HTR-8/SVneo (cell line): ENCODE measurements around the gene SLC30A5.

Source experiments
- DNase-seq: peaks from one replicate; pipeline ENCODE4 v3.0.0; 2011; ENCODE audit warnings: low spot score, mixed read lengths; ENCODE audit not compliant: insufficient read length
- FAIRE-seq: peaks from 2 replicates; lab custom pipeline; 2011; peaks lifted over from hg19 to GRCh38; lab: Jason Lieb, UNC

The SLC30A5 gene

GRCh38 chr5:69160651-69161050 lies 66.8 kb downstream of the SLC30A5 start:
- no peak for FAIRE-seq

DNA sequence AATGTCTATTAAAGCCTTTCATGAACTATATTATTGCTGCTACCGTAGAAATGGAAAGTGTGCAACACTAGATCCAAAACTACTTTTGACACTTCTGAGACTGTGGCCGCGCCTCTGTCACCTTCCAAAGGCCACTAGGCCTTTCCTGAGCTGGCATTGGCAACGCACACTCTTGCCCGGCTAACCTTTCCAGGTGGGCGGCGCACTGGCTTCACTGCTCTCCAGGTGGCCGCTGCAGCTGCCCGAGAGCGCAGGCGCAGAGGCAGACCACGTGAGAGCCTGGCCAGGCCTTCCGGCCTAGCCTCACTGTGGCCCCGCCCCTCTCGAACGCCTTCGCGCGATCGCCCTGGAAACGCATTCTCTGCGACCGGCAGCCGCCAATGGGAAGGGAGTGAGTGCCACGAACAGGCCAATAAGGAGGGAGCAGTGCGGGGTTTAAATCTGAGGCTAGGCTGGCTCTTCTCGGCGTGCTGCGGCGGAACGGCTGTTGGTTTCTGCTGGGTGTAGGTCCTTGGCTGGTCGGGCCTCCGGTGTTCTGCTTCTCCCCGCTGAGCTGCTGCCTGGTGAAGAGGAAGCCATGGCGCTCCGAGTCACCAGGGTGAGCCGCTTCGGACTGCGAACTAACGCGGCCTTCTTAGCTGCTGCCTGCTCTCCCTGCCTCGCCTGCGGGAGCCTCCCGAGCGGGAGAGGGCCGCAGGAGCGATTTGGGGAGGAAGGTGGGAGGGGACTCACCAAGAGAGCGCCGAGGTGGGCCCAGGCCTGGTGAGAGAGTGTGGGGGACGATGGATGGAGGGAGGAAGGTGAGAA lies 73.1 kb downstream of the SLC30A5 start, which contains the start of gene CCNB1:
TSS of gene CCNB1 (plus strand) at position 465 of the 807 bp plus-strand sequence. CDS start at position 578, 113 bp downstream.
- DNase-seq: peak; percentile 98
- FAIRE-seq: peak; percentile 94

More at GRCh38 chr5:69160651-69161050, 66.8 kb downstream of the SLC30A5 start:
- DNase-seq: no peak

DNA sequence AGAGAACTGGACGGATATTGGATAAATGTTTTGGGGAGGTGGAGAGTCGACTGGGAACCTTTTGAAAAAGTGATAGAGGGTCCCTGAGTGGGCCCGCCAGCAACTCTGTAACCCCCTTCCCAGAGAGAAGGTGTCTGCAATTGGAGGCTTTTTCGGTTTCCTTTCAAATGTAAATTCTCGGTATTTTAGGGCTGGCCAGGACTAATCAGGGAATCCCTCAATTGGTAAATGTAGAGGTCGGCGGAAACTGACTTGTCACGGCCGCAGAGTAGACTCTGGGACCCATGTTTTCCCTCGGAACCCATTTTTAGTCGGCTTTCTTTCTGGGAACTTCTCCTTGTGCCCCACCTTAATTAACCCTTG lies 73.7 kb downstream of the SLC30A5 start:
- no peak for FAIRE-seq

DNA sequence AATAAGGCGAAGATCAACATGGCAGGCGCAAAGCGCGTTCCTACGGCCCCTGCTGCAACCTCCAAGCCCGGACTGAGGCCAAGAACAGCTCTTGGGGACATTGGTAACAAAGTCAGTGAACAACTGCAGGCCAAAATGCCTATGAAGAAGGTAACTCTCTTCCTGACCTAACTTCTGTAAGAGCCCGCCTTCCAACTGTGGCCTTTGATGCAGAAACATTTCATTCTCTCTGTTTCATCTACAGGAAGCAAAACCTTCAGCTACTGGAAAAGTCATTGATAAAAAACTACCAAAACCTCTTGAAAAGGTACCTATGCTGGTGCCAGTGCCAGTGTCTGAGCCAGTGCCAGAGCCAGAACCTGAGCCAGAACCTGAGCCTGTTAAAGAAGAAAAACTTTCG lies 74.1 kb downstream of the SLC30A5 start:
- no peak for FAIRE-seq
- no peak for DNase-seq

More for the DNA sequence above, 73.7 kb downstream of the SLC30A5 start:
- no peak for DNase-seq

- DNase-seq (no peak), FAIRE-seq (no peak)
Observed at GRCh38 chr5:69170495-69170894, 76.7 kb downstream of the SLC30A5 start.

DNA sequence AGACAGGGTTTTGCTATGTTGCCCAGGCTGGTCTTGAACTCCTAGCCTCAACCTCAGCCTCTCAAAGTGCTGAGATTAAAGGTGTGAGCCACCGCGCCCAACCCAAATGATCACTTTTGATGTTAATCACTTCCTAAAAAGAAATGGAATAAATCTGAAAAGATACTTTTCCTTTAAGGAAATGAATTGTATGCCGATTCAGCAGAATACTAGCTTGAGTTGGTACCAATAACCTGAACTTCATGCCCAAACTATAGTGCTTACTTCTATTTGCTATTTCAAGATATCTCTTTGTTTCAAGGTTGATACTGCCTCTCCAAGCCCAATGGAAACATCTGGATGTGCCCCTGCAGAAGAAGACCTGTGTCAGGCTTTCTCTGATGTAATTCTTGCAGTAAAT lies 77.2 kb downstream of the SLC30A5 start:
- no peak for FAIRE-seq

More for the DNA sequence above, 77.2 kb downstream of the SLC30A5 start:
- DNase-seq: no peak
